HT-29 (cell line): Measurements from ENCODE around the gene DDAH2. TPM values are rescaled to one million over a fixed set of nuclear protein-coding genes. Genes with fewer than 3 reads are reported as not detected.

Experiments
- DNase-seq: peaks from one replicate; pipeline ENCODE4 v3.0.0-alpha.2; 2015; ENCODE audit warnings: low spot score
- total RNA-seq: library from RNA; depleted of rRNA; stranded (reverse); fragments of >200 nt; shearing (Covaris generic); gene quantifications from 2 replicates; pipeline ENCODE4 v1.2.3, GENCODE V29; 2014

The DDAH2 gene
- total RNA-seq, 1 experiment from 2014 or later = 116 TPM

- no peak for DNase-seq
Measured at GRCh38 chr6:31733734-31734133, 4.6 kb upstream of the DDAH2 start.

- no peak for DNase-seq
Measured at GRCh38 chr6:31732029-31732428, 2.9 kb upstream of the DDAH2 start.

GRCh38 chr6:31730631-31731086 is 1.6 kb upstream of the DDAH2 start:
- peak; percentile 29 for DNase-seq

- DNase-seq = peak; percentile 95
Measured at GRCh38 chr6:31729979-31730630, 1.0 kb upstream of the DDAH2 start.

- peak; percentile 95 for DNase-seq
Measured at GRCh38 chr6:31729515-31729978, 448 bp upstream of the DDAH2 start.

GRCh38 chr6:31727717-31728671 is 1.1 kb downstream of the DDAH2 start:
- DNase-seq = no peak

- no peak for DNase-seq
Measured at GRCh38 chr6:31727034-31727716, 1.9 kb downstream of the DDAH2 start.

- no peak for DNase-seq
Measured at GRCh38 chr6:31725502-31726350, 3.4 kb downstream of the DDAH2 start.

- no peak for DNase-seq
Measured at GRCh38 chr6:31723980-31724691, 5.0 kb downstream of the DDAH2 start.

GRCh38 chr6:31723245-31723979 is 5.7 kb downstream of the DDAH2 start, which contains the start of gene MPIG6B:
Gene MPIG6B (plus strand): TSS chr6:31723373. CDS start chr6:31723384, 11 bp downstream.
- DNase-seq = no peak

GRCh38 chr6:31722173-31722572 is 6.9 kb downstream of the DDAH2 start:
- no peak for DNase-seq

GRCh38 chr6:31721351-31722020 is 7.6 kb downstream of the DDAH2 start, which contains the start of gene LY6G6C:
Gene LY6G6C (minus strand): TSS chr6:31721746. CDS start chr6:31721679, 67 bp downstream.
- DNase-seq = no peak

GRCh38 chr6:31720196-31720770 is 8.8 kb downstream of the DDAH2 start:
- DNase-seq = peak; percentile 46

GRCh38 chr6:31719001-31719400 is 10.1 kb downstream of the DDAH2 start:
- DNase-seq = no peak

GRCh38 chr6:31718265-31718664 is 10.8 kb downstream of the DDAH2 start:
- DNase-seq = peak; percentile 96

GRCh38 chr6:31717499-31718222 is 11.4 kb downstream of the DDAH2 start:
- peak; percentile 27 for DNase-seq
